Adrenal gland (tissue), 12 donors: Measurements from ENCODE around the gene TFEB. TPM values are rescaled to one million over a fixed set of nuclear protein-coding genes. Genes with fewer than 3 reads are reported as not detected.

ENCODE experiments used
- DNase-seq, 7 donors: peaks; one replicate each; pipeline ENCODE4 v3.0.0-alpha.2; 2019 to 2020
- H3K27ac ChIP-seq, 5 donors: fragments of 200-600 bp; sonication (generic) in 4 of 5; 1 replicate in 3 of 5; 2 replicates in 2 of 5; pipeline versions ENCODE4 v1.5.1 to v1.8.0; 2016 to 2020; ENCODE audit warnings: mild to moderate bottlenecking in 1 of 5
- H3K27me3 ChIP-seq: fragments of 200-600 bp; 2 replicates; pipeline ENCODE4 v1.8.0; 2021
- H3K36me3 ChIP-seq, 2 donors: fragments of 200-600 bp; replicated peaks in 1 of 2; 1 replicate in 1 of 2; 2 replicates in 1 of 2; pipeline versions ENCODE4 v1.5.1 to v1.8.0; 2018 to 2022
- H3K4me1 ChIP-seq, 2 donors: fragments of 200-600 bp; replicated peaks in 1 of 2; 1 replicate in 1 of 2; 2 replicates in 1 of 2; pipeline versions ENCODE4 v1.5.1 to v1.8.0; 2018 to 2021
- H3K4me3 ChIP-seq, 4 donors: fragments of 200-600 bp; sonication (generic) in 3 of 4; one replicate each; pipeline ENCODE4 v1.5.1; 2016 to 2018
- H3K9me3 ChIP-seq, 3 donors: fragments of 200-600 bp; sonication (generic) in 1 of 3; replicated peaks in 1 of 3; 1 replicate in 2 of 3; 2 replicates in 1 of 3; pipeline versions ENCODE4 v1.5.1 to v1.8.0; 2016 to 2021
- CTCF ChIP-seq, 6 experiments: fragments of 450-650 bp in 4 of 6; fragments of 200-600 bp in 2 of 6; sonication (generic) in 1 of 6; IDR thresholded peaks; 1 replicate in 5 of 6; 2 replicates in 1 of 6; pipeline versions ENCODE4 v1.5.1 to v1.8.0; 2016 to 2021; ENCODE audit warnings: antibody characterized with exemption in 6 of 6, mild to moderate bottlenecking in 2 of 6, moderate library complexity in 1 of 6
- POLR2A ChIP-seq, 2 donors: fragments of 450-650 bp; IDR thresholded peaks; one replicate each; pipeline ENCODE4 v1.6.1; 2017; ENCODE audit warnings: antibody characterized with exemption in 2 of 2, mild to moderate bottlenecking in 2 of 2, moderate library complexity in 1 of 2
- WGBS, 4 donors: extraction: QIAGEN DNeasy Blood & Tissue Kit in 2 of 4; methylation state at CpG; one replicate each; pipeline versions ENCODE4 v1.1.5 to v1.1.7; 2013 to 2017; 5-methylcytosine and 5-hydroxymethylcytosine counted together
- intact Hi-C, 2 donors: fragments of 100-400 bp; cut with DNase I; formaldehyde crosslinking; loops; one replicate each; pipeline versions ENCODE4 v1.14.1 to v1.15.0; 2022 to 2023
- polyA plus RNA-seq, 3 donors: library from polyadenylated mRNA; stranded (reverse); fragments of 200-250 nt in 2 of 3; fragments of 350-450 nt in 1 of 3; fragmentation: Illumina TruSeq in 1 of 3; extraction: RNeasy Lipid Tissue Mini Kit (QIAGEN cat#74804) in 1 of 3; gene quantifications; one replicate each; pipeline ENCODE4 v1.2.3, GENCODE V29; 2013 to 2014
- total RNA-seq, 9 donors: library from RNA; depleted of rRNA in 4 of 9; stranded (reverse); fragments of >200 nt in 4 of 9; fragments of 120-200 nt in 1 of 9; fragmentation: NEBNext Ultra II Directional in 1 of 9; extraction: Animal tissue kit (Norgen Biotek cat#: 25700) in 1 of 9; gene quantifications; one replicate each; pipeline versions ENCODE4 v1.1.0 to v1.2.4, GENCODE V29; 2013 to 2023
- donor health status: healthy with polysubstance abuse.
- donor health status: Bipolar disorder and iron deficiency.
- donor health status: DM: yes; HTN: yes; CAD: no.
- donor health status: DM: no; HTN: no; CAD: no.
- donor health status: DM: no; HTN: no; CAD: no.
- donor health status: DM: yes; HTN: yes; CAD: no.

TFEB gene
- total and polyA plus RNA-seq, 12 donors = 2.1 to 47.2 (median 20.2) TPM

- H3K27ac ChIP-seq = peak overlapping the region; percentile 62 to 96 (median 77)
- H3K4me3 ChIP-seq = no peak overlapping the region
- no peaks in the 10 kb centered on the region for H3K27me3 ChIP-seq
- peaks cover 19 to 34% of the 10 kb centered on the region in 2 donors for H3K4me1 ChIP-seq
- no peak for DNase-seq
- intact Hi-C loops = loop anchor here in 1 of 2 donors (10.0 kb wide), 1 partner anchor 69 kb away; the partner anchor contains the start of gene FRS3
- no peak for TF ChIP-seq CTCF (IDR thresholded peaks at IDR 0.05)
- TF ChIP-seq POLR2A (IDR thresholded peaks at IDR 0.05) = no peak
- no peaks in the 10 kb centered on the region for H3K36me3 ChIP-seq
- 62 to 85% (median 71%) methylated on average over 9 to 12 of the region's 12 CpGs for WGBS, 4 donors
- H3K9me3 ChIP-seq = no peaks in the 10 kb centered on the region
Measured at GRCh38 chr6:41705311-41705995, 30.0 kb downstream of the TFEB start.

- H3K4me1 ChIP-seq = peaks cover 19 to 34% of the 10 kb centered on the region in 2 donors
- intact Hi-C loops = loop anchor here (5.0 to 10.0 kb wide), 2 partner anchors 70 to 73 kb away; partner anchors contain the start of gene FRS3 (in 2 of the 2)
- no peaks in the 10 kb centered on the region for H3K27me3 ChIP-seq
- no peaks in the 10 kb centered on the region for H3K36me3 ChIP-seq
- no peak for DNase-seq
- H3K9me3 ChIP-seq = no peaks in the 10 kb centered on the region
- H3K4me3 ChIP-seq = no peak overlapping the region
- TF ChIP-seq CTCF (IDR thresholded peaks at IDR 0.05) (no peak), POLR2A (IDR thresholded peaks at IDR 0.05) (no peak)
- WGBS, 4 donors = 90 to 95% (median 93%) methylated on average over 4 to 5 of the region's 5 CpGs
- H3K27ac ChIP-seq = peak overlapping the region in 3 of 5 donors; percentile 77 to 96 (median 83)
Measured at GRCh38 chr6:41704656-41705310, 30.6 kb downstream of the TFEB start.

GRCh38 chr6:41704028-41704427 is 31.4 kb downstream of the TFEB start:
- Histone ChIP-seq H3K36me3 (no peaks in the 10 kb centered on the region), H3K4me1 (peaks cover 19 to 34% of the 10 kb centered on the region in 2 donors), H3K27ac (peak overlapping the region in 1 of 5 donors; percentile 8), H3K9me3 (no peaks in the 10 kb centered on the region), H3K27me3 (no peaks in the 10 kb centered on the region), H3K4me3 (no peak overlapping the region)
- intact Hi-C loops = loop anchor here (5.0 to 10.0 kb wide), 2 partner anchors 71 to 73 kb away; partner anchors contain the start of gene FRS3 (in 2 of the 2)
- WGBS, 4 donors = 83 to 87% (median 84%) methylated on average over 6 to 7 of the region's 7 CpGs
- no peak for TF ChIP-seq POLR2A (IDR thresholded peaks at IDR 0.05)
- TF ChIP-seq CTCF (IDR thresholded peaks at IDR 0.05) = no peak
- DNase-seq = no peak

- no peak for TF ChIP-seq POLR2A (IDR thresholded peaks at IDR 0.05)
- no peak for TF ChIP-seq CTCF (IDR thresholded peaks at IDR 0.05)
- Histone ChIP-seq H3K4me3 (no peak overlapping the region), H3K27me3 (no peaks in the 10 kb centered on the region), H3K4me1 (peaks cover 19 to 29% of the 10 kb centered on the region in 2 donors), H3K9me3 (no peaks in the 10 kb centered on the region), H3K27ac (no peak overlapping the region), H3K36me3 (no peaks in the 10 kb centered on the region)
- intact Hi-C loops = loop anchor here (5.0 to 10.0 kb wide), 2 partner anchors 72 to 74 kb away; partner anchors contain the start of gene FRS3 (in 2 of the 2)
- 85 to 95% (median 91%) methylated on average over 8 to 14 of the region's 14 CpGs for WGBS, 4 donors
- DNase-seq = no peak
Measured at GRCh38 chr6:41702771-41703494, 32.5 kb downstream of the TFEB start.
